DMS79 (cell line): ENCODE data around the gene CNTF.

Source experiments
- DNase-seq: peaks from one replicate; lab custom pipeline; 2025; lab: John Stamatoyannopoulos, UW

Gene CNTF

GRCh38 chr11:58606930-58607714 is 15.3 kb upstream of the CNTF start:
- no peak for DNase-seq

- no peak for DNase-seq
Measured at GRCh38 chr11:58608331-58608730, 14.1 kb upstream of the CNTF start.

DNA sequence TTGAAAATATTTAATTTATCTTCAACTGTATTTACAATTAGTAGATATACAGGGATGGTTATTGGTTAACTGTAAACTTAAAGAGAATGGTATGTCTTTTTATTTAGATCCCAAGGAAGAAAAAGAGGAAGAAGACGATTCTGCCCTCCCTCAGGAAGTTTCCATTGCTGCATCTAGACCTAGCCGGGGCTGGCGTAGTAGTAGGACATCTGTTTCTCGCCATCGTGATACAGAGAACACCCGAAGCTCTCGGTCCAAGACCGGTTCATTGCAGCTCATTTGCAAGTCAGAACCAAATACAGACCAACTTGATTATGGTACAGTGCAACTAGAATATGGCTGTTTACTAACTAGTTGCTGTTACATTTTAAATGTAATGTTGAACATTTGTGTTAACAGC is 12.7 kb upstream of the CNTF start:
- no peak for DNase-seq

DNA sequence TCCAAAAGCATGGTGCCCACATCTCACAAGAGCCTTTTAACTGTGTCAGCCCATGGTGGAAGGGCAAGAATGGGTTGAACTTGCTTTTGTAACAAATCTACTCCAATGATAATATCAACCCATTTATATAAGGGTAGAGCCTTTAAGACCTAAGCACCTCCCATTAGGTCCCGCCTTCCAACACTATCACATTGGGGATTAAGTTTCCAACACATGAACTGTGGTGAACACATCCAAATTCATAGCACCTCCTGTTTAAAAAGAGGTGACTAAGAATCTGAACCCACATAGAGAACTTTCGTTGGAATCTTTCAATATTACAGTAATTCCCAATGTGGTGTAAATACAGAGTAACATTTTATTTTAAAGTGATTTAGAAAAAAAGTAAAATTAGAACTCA is 9.2 kb upstream of the CNTF start:
- no peak for DNase-seq

DNA sequence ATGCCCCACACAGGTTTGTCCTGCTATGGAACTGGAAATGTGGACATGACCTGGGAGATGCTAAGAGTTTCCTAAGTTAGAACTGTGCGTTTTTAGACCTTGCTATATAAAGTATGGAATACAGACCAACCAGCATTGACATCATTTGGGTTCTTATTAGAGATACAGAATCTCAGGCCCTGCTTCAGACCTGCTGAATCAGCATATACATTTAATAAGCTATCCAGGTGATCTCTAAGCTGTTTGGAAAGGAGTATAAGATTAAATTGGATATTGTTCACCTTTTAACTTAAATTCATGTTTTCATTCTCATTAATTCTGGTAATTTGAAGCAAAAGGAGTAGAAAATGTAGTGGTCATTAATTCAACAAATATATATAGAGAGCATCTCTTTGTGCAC is 6.9 kb upstream of the CNTF start:
- no peak for DNase-seq

DNA sequence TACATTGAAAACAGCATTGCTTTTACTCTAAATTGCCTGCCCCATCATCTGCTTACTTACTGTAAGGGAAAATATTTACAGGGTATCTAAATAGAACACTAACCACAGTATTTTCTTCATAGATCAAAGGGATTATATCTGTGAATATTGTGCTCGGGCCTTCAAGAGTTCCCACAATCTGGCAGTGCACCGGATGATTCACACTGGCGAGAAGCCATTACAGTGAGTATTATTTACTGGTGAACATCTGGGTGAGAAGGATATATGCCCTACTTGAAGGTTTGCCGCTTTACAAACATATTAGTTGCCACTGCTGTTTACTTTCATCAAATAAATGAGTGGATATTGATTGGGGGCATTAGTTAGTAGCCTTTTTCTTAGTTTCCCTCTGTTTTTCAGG is 5.9 kb upstream of the CNTF start:
- DNase-seq, result no peak

DNA sequence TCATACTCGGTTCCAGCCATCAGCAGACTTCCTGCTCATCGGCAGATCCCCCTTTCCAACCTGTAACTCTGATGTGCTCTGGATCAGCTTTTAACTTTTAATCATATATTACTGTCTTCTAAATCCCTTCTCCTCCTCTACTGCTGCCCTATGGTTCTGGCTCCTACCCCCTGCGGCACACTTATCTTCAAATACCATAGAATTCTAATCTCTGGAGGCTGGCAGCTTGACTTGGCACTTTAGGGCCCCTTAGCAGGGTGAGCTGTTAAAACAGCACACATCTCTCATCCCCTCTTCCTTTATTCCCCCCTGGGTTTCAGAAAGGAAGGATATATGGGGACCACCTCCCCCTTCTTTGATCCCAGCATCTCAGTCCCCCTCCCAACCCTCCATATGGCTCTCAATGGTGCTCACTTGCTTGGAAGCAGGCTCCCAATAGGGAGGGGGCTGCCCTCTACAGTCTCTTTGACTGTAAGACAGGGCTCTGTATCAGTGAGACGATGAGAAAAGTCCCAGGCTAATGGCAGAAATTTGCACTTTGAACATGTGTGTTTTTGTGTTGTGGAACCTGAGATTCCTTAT is 4.4 kb upstream of the CNTF start:
- no peak for DNase-seq

DNA sequence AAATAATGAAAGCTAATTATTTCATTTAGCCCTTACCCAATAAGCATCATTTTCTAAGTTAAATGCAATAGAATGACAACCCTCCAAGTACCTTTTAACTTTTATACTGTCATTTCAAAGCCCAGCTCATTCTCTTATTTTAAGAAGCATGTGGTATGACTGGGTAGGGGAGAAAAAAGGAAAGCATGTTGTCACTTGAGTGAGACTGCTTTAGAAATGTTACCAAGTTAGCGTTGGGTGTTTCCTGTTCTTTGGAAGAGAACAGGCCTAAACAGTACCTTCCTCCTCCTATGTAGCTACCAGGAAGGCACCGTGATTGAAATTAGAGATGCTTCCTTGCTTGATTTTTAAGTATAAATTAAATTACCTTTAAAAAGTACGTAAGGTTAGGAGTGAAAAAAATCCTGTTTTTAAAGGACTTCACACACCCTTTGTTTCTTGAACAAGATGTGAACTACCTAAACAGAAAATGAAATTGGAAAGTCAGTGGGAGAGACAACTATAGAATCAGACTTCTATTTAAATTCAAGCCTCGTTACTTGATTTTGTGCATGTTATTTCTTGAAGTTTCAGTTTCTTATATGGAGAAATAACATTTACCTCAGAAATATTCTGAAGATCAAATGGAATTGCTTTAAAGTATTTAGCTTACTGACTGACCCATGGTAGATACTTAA is 741 bp upstream of the CNTF start:
- DNase-seq, result no peak

- no peak for DNase-seq
Measured at GRCh38 chr11:58625086-58625485, 2.6 kb downstream of the CNTF start.

GRCh38 chr11:58625826-58626460 is 3.5 kb downstream of the CNTF start:
- DNase-seq, result no peak

GRCh38 chr11:58626934-58627483 is 4.5 kb downstream of the CNTF start:
- DNase-seq, result no peak

DNA sequence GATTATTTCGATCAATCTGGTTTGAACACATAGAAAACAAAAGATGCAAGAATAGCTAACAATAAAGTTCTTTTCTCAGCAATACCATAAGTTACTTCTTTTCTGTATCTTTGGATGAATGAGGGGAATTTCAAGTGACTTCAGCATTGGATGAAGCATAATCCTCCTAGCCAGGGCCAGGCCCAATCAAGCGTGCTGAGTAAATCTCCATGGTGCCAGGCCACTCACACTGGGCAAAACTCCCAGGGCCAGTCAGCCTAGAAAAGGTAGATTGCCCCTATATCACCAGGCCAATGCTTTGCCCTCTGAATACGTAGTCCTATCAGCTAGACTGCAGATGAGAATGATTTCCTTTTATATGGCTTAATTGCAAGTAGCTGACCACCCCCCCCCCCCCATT is 6.0 kb downstream of the CNTF start:
- DNase-seq, result no peak

GRCh38 chr11:58629857-58630256 is 7.4 kb downstream of the CNTF start:
- no peak for DNase-seq

GRCh38 chr11:58631378-58631777 is 8.9 kb downstream of the CNTF start:
- no peak for DNase-seq

DNA sequence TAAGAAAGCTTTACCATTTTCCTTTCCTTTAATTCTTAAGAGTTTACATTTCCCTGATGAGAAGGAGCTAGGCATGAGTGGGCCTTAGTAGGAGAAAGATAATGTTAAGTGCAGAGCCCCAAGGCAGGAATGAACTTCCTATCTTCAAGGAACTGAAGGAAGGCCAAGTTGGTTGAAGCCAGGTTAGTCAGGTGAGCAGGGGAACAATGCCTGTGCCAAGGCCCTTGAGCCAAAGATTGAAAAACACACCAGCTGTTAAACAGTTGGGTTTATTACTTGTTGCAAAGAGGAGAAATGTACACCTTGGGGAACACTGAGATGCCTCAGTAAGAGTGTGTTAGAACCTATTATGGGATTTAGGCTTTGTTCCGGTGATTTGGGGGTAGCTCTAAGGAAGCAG is 10.0 kb downstream of the CNTF start:
- DNase-seq, result no peak

- DNase-seq, result no peak
Measured at GRCh38 chr11:58636587-58636986, 14.1 kb downstream of the CNTF start.

DNA sequence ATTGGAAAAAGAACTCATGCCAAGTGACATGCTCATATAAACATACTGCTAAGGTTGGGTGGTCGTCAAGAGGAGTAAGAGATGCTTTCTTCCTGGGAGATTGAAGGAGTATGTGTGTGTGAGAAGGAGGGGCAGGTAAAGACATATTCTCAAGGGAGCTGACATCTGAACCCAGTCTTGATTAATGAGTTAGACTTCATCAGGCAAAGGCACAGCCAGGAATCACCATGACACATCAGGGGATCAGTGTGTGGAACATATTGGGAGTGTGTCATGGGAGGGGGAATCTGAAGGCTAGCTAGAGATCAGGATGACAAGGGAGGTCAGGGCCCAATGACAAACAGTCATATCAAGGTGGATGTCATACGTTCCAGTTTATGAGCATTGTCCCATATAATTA is 14.9 kb downstream of the CNTF start:
- peak; percentile 25 for DNase-seq

DNA sequence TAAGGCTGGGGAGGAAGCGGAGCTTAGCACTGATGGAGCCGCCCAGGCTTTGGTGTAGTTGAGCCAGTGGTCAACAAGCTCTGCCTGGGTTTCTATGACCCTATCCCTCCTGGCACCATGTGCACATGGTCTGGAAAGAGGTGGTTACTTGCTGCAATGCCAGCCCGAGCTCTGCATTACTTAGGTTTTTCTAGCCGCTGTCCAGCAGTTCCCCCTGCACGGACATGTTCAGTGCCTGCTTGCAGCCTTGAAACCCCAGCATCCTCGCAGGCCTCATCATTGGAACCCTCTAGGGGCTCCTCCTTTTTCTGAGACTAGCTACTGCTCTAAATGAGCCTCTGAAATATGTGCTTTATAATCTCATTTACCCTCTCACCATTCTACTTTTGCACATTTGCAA is 16.6 kb downstream of the CNTF start:
- no peak for DNase-seq

DNA sequence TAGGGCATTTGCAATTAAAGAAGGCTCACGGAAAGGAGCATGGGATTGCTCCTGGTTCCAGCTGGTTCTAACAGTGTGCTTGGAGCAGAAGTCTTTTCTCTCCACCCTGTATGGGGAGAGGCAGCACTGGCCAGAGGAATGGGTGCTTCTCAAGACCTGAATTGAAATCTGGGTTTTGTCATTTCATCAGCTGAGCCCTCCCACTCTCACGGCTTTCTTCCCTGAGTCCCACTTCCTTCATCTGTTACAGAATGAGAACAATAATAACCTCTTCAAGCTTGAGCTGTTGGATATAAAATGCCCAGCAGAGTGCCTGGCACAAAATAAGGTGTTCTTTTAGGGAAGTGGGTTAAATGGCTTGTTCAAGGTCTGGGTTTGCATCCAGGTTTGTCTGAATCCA is 17.2 kb downstream of the CNTF start:
- DNase-seq, result no peak

- DNase-seq, result no peak
Measured at GRCh38 chr11:58640386-58641023, 18.0 kb downstream of the CNTF start.

DNA sequence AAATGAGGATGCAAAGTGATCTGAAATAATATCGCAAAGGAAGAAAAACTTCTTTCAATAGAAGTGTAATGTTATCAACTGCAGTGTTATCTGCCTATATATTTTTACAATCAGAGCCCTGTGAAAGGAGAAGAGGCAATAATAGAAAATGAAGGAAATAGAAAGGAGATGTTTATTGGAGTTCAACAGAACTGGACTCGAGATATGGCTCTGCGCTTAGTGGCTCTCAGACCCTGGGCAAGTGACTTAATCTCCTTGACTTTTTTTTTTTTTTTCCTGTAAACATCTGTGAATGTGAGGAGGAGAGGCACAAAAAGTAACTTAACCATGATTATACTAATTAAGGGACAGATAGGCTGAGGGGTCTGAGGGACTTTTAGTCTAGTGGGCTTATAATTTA is 18.9 kb downstream of the CNTF start:
- no peak for DNase-seq
